GM19025 (cell line): ENCODE results near the gene TXLNB.

Experiments
- ATAC-seq: cut with Tn5 transposase; IDR thresholded peaks from one replicate; pipeline ENCODE4 v1.9.1; 2021; ENCODE audit warnings: mild to moderate bottlenecking, low read depth, moderate library complexity; ENCODE audit not compliant: unreplicated experiment

TXLNB gene

DNA sequence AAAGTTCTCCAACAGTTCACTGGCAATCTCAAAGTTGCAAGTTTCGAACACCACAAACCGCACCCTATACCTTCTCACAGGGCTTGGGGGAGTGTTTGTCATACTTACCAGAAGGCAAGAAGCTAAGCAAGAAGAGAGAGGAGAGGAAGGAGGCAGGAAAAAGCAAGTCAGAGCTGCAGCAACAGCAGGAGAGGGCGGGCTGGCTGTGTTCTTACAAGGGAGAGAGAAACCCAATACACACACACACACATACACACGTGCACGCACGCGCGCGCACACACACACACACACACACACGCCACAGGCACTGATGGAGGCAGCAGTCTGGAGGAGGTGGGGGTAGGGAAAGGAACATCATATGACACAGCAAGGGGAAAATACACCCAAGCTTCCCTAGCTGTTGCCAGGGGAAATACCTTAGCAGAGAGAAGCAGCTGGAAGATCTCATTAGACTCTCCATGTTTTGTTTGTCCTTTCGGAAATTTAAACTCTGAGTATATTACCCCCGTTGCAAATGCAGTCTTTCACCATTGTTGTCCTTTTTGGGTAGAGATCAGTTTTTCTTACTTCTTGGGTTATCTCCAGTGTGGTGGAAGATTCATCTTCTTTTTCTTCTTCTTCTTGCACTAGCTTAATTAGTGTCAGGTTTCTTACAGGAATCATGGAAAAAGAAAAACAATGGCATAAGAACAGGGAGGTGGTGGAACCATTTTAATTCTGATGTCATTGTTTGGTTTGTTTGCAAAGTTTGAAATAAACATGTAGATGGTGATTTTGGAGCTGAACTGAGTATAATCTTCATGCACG lies at the start of gene TXLNB:
TXLNB (minus strand) TSS at position 186 of the 807 bp plus-strand sequence. CDS start 3,099 bp downstream, outside the sequence.
- peak; percentile 51 for ATAC-seq

DNA sequence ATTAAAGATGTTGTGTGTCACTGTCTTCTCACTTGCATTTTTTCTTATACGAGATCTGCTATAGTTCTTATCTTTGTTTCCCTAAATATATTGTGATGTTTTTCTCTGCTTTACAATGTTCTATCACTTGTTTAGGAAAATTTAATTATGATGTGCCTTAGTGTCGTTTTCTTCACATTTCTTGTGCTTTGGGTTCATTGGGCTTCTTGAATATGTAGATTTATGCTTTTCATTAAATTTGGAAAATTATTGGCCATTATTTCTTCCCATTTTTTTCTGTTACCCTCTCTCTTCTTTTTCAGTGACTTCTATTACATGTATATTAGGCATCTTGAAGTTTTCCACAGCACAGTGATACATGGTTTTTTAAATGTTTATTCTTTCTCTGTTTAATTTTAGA lies 49.3 kb upstream of the TXLNB start:
- no peak for ATAC-seq

GRCh38 chr6:139338795-139339194 lies 47.0 kb upstream of the TXLNB start:
- ATAC-seq = no peak

DNA sequence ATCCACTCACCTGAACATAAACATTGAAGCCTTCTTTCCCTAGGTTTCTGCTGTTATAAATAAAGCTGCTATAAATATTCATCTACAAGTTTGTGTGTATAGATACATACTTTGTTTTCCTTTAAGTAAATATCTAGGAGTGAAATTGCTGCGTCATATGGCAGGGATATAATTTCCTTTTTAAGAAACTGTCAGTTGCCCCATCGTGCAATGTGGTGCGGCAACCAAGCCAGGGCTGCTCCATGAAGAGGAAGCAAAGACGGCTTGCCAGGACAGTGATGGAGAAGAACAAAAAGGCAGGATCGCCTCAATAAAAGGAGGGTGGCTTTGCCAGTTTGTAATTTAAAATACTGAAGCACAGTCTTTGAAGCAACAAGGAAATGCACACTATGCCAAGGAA lies 46.0 kb upstream of the TXLNB start:
- no peak for ATAC-seq

- ATAC-seq = no peak
Observed at GRCh38 chr6:139337001-139337400, 45.2 kb upstream of the TXLNB start.

- ATAC-seq = no peak
Observed at GRCh38 chr6:139336488-139336887, 44.7 kb upstream of the TXLNB start.

DNA sequence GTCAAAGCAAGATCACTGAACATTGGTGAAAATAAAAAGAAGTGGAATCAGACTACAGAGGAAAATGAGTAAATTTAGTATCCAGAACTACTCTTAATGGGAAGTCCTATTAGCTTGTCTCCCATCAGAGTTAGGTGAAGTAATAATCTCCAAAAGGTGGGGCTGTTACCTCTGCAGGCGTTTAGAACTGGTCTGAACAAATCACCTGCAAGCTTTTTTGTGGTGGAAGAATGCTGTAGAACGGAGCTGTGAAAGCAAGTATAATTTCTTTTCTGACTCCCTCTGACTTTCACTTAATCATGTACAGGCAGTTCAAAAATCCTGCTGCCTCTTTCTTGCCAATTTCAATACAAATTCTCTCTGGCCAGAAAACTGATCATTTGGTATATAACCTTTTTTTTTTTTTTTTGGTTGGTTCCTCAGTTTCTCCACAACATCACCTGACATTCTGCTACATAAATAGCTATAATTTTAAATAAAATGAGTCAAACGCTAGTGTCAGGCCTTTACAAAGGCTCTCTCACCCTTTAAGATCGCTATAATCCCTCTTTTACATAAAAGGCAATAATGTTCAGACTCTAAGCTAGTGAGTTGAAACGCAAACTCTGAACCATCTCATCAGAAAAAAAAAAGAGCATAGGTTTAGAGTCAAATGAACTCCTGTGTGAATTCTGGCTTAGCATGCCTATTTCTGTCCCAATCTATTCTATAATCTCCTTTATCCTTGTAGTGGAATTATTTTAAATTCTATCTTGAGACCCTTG lies 43.8 kb upstream of the TXLNB start:
- ATAC-seq = no peak

GRCh38 chr6:139334806-139335446 lies 43.1 kb upstream of the TXLNB start:
- no peak for ATAC-seq

- ATAC-seq = no peak
Observed at GRCh38 chr6:139330826-139331500, 39.2 kb upstream of the TXLNB start.

DNA sequence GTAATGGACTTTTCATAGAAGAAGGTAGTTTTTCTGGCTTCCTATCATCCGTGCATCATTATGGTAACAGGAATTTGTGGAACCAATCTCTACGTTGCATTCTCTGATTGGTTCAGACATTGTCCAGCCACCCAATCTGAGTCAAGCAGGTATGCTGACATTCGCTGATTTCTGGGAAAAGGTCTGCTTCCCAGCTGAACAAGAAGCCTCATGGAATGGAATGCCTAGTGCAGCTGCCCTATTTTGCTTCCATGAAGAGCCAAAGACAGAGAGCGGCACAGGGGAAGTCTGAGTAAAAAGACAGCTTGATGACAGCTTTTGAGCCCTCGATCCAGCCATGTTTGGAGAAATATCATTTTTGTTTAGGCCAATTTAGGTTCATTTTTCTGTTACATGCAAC lies 38.5 kb upstream of the TXLNB start:
- no peak for ATAC-seq

- ATAC-seq = no peak
Observed at GRCh38 chr6:139329224-139329623, 37.4 kb upstream of the TXLNB start.

DNA sequence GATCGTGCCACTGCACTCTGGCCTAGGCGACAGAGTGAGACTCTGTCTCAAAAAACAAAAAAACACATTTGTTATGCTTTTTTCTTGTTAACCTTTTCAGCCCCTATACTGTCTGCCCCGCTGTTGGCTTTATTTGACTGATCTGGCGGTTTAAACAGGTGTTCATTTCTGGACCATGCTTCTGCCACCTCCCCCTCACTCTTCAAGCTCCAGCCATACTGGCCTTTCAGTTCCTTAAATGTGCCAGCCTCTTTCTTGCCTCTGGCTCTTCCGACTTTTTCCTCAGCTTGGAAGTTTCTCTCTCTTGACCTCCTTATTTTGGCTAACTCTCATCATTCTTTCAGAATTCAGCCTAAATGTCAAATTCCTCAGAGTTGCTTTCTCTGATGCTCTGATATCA lies 35.2 kb upstream of the TXLNB start:
- no peak for ATAC-seq

- no peak for ATAC-seq
Observed at GRCh38 chr6:139325686-139326085, 33.9 kb upstream of the TXLNB start.

GRCh38 chr6:139325125-139325524 lies 33.3 kb upstream of the TXLNB start:
- ATAC-seq = no peak

DNA sequence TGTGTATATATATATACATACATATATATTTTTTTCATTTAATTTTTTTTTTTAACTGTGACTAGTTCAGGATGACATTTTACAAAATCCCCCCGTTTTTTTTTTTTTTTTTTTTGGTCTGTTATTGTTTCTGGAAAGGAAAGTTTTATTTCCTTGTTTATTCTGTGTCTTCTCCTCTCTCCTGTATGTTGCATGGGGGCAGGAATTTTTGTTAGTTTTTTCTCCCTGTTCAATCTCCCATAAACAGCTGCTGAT lies 32.4 kb upstream of the TXLNB start:
- ATAC-seq = no peak

DNA sequence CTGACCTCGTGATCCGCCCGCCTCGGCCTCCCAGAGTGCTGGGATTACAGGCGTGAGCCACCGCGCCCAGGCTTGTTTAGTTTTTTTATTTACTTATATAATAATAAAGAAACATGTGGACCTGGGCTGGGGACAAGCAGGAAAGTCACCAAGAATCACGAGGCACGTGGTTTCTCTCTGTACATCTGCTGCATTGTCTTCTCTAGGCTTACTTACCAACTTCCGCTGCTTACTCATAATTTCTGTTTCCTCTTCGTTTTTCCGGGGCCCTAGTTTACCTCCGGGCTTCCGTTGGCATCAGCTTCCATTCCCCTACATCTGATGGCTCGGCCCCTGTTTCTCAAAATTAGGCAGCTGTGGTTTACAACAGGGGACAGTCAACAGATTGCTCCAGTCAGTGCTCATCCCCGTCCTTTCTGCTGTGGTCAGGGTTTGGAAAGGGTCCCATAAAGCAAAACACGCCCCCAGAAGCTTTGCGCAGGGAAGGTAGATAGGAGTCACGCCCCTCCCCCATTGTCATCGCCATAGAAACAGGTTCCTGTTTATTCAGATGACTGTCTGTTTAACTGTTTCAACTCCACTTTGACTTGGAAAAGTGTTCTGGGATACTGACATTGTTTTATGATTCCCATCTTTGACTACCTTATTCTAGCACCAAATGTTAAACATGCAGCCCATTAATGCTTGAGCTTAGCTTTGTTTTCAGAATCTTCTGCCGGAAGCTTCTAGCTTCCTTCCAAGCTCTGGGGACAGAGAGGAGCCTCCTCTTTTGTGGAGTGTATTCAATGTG lies 31.9 kb upstream of the TXLNB start:
- peak; percentile 43 for ATAC-seq

GRCh38 chr6:139320081-139320480 lies 28.3 kb upstream of the TXLNB start:
- ATAC-seq = no peak

- no peak for ATAC-seq
Observed at GRCh38 chr6:139316622-139317317, 25.0 kb upstream of the TXLNB start.

DNA sequence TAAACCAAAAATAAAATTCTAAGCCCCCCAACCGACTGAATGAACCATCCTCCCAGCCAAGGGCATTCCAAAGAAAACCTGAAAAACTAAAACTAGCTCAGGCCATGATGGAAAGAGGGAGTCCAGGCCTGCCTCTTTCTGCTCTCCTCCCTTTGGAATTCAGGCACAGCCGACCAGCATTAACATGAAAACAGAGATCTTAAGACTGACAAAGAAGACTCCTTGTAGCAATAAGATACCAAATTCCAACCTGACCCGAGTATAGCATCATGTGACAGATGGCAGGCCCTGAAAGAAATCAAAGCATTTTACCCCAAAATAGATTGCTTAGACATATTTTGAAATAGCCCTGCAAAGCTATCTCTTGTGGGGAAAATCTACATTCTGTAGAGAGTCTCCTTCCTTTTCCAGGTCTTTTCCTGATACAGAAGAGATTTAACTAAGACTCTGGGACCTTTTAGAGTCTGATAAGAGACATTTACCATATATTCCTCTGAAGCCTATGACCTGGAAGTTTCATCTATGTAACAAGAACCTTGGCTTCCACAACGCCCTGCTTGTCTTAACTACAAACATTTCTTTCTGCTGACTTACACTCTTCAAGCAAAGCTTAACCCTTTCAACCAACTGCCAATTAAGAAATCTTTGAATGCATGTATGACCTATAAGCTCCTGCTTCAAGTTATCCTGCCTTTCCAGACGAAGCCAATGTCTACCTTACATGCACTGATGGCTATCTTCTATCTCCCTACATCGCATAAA lies 22.2 kb upstream of the TXLNB start:
- no peak for ATAC-seq
